Measurements from ENCODE around the gene GVQW3. TPM values are rescaled to one million over a fixed set of nuclear protein-coding genes. Genes with fewer than 3 reads are reported as not detected.
A peak's percentile ranks its signal among the peaks of the same experiment; 100 is the strongest.

Gene GVQW3
- total RNA-seq (8.2 TPM in 2 replicates), polyA plus RNA-seq (3.5 and 4.9 TPM in 2 replicates), polyA minus RNA-seq (0.69 and 2.4 TPM in 2 replicates)
- total RNA-seq (2013), result 4.4 TPM

DNA sequence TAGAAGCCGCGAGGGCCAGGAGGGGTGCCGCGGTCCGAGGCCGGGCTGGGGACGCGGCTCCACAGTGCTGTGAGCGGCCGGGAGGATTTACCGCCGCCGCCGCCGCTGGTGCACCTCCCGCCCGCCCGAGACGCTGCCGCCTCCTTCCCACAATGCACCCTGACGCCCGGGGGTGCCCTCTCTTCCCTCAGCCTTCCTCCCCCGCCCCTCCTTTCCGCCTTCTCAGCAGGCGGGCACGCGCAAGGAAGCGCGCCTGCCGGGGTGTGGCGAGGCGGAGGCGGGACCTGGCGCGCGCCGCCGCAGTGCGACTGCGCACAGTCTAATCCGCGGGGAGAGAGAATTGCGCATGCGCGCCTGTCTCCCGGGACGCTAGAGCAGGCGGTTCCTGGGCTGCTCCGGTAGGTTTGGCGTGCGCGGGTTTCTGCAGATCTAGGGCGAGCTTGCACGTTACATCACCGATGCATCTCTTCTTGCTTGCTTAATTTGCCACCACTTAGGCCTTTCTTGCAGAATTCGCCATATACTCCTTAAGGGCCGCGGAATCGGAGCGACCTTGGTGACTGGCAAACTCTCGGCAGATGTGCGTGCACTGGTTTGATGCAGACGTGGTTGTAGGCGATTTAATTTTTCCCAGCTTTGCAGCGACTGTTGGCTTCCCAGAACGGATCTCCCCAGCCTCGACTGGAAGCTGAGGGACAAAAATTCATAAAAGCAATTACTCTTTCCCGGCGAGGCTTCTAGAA is at the start of gene GVQW3, which contains the start of gene THAP12:
TSS of gene GVQW3 (plus strand) at position 347 of the 743 bp plus-strand sequence. CDS start 506 bp downstream, outside the sequence.
TSS of gene THAP12 (minus strand) at position 156 of the 743 bp plus-strand sequence. CDS start 296 bp downstream, outside the sequence.
- Histone ChIP-seq H3K4me2 (replicated peaks; ENCODE audit: low read depth, low read length, poor library complexity, severe bottlenecking) (peak within 1 kb of the TSS; percentile 92), H4K20me1 (ENCODE audit: control insufficient read depth, insufficient read depth, low read length, poor library complexity, severe bottlenecking) (peaks cover 27% of the 10 kb centered on the region), H3K27ac (ENCODE audit: low read length in 2 of 2) (peak within 1 kb of the TSS in 1 of 2 donors; percentile 82), H3K4me3 (ENCODE audit: control extremely low read depth in 1 of 5, extremely low read depth in 1 of 5, insufficient read depth in 1 of 5, low read depth in 2 of 5, low read length in 4 of 5) (peak within 1 kb of the TSS; percentile 61 to 98 (median 73)), H3K9me3 (ENCODE audit: control extremely low read depth in 1 of 3, control insufficient read depth in 2 of 3, insufficient read depth in 1 of 3, low read length in 2 of 3) (no peaks in the 10 kb centered on the region), H2AFZ (ENCODE audit: insufficient read depth, low read depth, low read length, poor library complexity, severe bottlenecking) (peak within 1 kb of the TSS; percentile 89), H3K36me3 (replicated peaks in 1 of 2; ENCODE audit: control extremely low read depth in 1 of 2, control insufficient read depth in 1 of 2, extremely low read depth in 1 of 2, insufficient read depth in 2 of 2, low read length in 1 of 2) (peaks cover 0 to 4% of the 10 kb centered on the region in 2 experiments), H3K79me2 (ENCODE audit: control insufficient read depth, insufficient read depth, low read length) (peaks cover 64% of the 10 kb centered on the region), H3K4me1 (ENCODE audit: control insufficient read depth in 2 of 2, insufficient read depth in 2 of 2, low read length in 2 of 2) (peaks cover 34 to 39% of the 10 kb centered on the region in 2 donors), H3K27me3 (replicated peaks in 1 of 4; ENCODE audit: control extremely low read depth in 1 of 4, control insufficient read depth in 3 of 4, insufficient read depth in 4 of 4, low read length in 3 of 4) (no peaks in the 10 kb centered on the region), H3K9ac (ENCODE audit: low read length) (peak within 1 kb of the TSS; percentile 86)
- ATAC-seq (ENCODE audit: low read depth) (peak; percentile 88), DNase-seq (peak; percentile 99)
- H3K4me3 Mint-ChIP-seq, result peak within 1 kb of the TSS; percentile 98
- intact Hi-C loops (cut with micrococcal nuclease), result loop anchor here (1.0 to 10.0 kb wide), 6 partner anchors 63 to 1394 kb away; partner anchors contain the start of genes ACER3, NEU3 and WNT11
- H3K27me3 Mint-ChIP-seq, result no peaks in the 10 kb centered on the region
- peaks cover 74% of the 10 kb centered on the region for H3K4me1 Mint-ChIP-seq
- ChIA-PET CTCF (interaction anchor here (1.1 kb wide), 2 partner anchors 146 to 292 kb away, joined by 3 read pairs; no protein-coding TSS in a partner anchor), POLR2A (no interaction called here)
- WGBS (ENCODE audit: insufficient coverage), result under 1% methylated on average over 69 of the region's 69 CpGs
- no peak for TF ChIP-seq EZH2 (IDR thresholded peaks at IDR 0.05; ENCODE audit: borderline replicate concordance, insufficient read depth, low read depth, low read length, poor library complexity, severe bottlenecking)
- TF ChIP-seq, protein P1, sequence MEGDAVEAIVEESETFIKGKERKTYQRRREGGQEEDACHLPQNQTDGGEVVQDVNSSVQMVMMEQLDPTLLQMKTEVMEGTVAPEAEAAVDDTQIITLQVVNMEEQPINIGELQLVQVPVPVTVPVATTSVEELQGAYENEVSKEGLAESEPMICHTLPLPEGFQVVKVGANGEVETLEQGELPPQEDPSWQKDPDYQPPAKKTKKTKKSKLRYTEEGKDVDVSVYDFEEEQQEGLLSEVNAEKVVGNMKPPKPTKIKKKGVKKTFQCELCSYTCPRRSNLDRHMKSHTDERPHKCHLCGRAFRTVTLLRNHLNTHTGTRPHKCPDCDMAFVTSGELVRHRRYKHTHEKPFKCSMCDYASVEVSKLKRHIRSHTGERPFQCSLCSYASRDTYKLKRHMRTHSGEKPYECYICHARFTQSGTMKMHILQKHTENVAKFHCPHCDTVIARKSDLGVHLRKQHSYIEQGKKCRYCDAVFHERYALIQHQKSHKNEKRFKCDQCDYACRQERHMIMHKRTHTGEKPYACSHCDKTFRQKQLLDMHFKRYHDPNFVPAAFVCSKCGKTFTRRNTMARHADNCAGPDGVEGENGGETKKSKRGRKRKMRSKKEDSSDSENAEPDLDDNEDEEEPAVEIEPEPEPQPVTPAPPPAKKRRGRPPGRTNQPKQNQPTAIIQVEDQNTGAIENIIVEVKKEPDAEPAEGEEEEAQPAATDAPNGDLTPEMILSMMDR (IDR thresholded peaks at IDR 0.05), result no peak
- peak within 1 kb of the TSS; percentile 94 for H3K27ac Mint-ChIP-seq
- H3K9me3 Mint-ChIP-seq (ENCODE audit: insufficient read depth), result no peaks in the 10 kb centered on the region

Measured in B cell (primary cell).